IPS-18a (cell line): Measurements from ENCODE around the gene CD33.

Source experiments
- H3K27ac ChIP-seq: one replicate; pipeline ENCODE4 v1.5.1; 2013; ENCODE audit warnings: low read length
- H3K27me3 ChIP-seq: one replicate; pipeline ENCODE4 v1.6.1; 2013; ENCODE audit warnings: mild to moderate bottlenecking, low read length; ENCODE audit not compliant: control insufficient read depth, insufficient read depth
- H3K36me3 ChIP-seq: one replicate; pipeline ENCODE4 v1.6.1; 2013; ENCODE audit warnings: low read depth, low read length; ENCODE audit not compliant: control insufficient read depth
- H3K4me1 ChIP-seq: one replicate; pipeline ENCODE4 v1.6.1; 2013; ENCODE audit warnings: low read depth, low read length; ENCODE audit not compliant: control insufficient read depth
- H3K4me3 ChIP-seq: one replicate; pipeline ENCODE4 v1.5.1; 2013; ENCODE audit warnings: low read length
- H3K9ac ChIP-seq: one replicate; pipeline ENCODE4 v1.6.1; 2013; ENCODE audit warnings: mild to moderate bottlenecking, low read length, moderate library complexity
- H3K9me3 ChIP-seq: one replicate; pipeline ENCODE4 v1.6.1; 2013; ENCODE audit warnings: low read depth, low read length; ENCODE audit not compliant: control insufficient read depth

The CD33 gene

GRCh38 chr19:51250786-51251467 is 26.0 kb downstream of the CD33 start, which contains the start of gene SIGLECL1:
TSS of gene SIGLECL1 (plus strand) at chr19:51251080. CDS start at chr19:51264073, 12,993 bp downstream.
- no peak within 1 kb of the TSS for H3K27ac ChIP-seq
- H3K4me1 ChIP-seq, result peaks cover 3% of the 10 kb centered on the region
- no peak within 1 kb of the TSS for H3K9ac ChIP-seq
- no peaks in the 10 kb centered on the region for H3K36me3 ChIP-seq
- no peaks in the 10 kb centered on the region for H3K27me3 ChIP-seq
- H3K9me3 ChIP-seq, result no peaks in the 10 kb centered on the region
- no peak within 1 kb of the TSS for H3K4me3 ChIP-seq

GRCh38 chr19:51251468-51251820 is 26.6 kb downstream of the CD33 start:
- Histone ChIP-seq H3K36me3 (no peaks in the 10 kb centered on the region), H3K4me1 (no peaks in the 10 kb centered on the region), H3K27me3 (no peaks in the 10 kb centered on the region), H3K27ac (no peak overlapping the region), H3K9me3 (no peaks in the 10 kb centered on the region), H3K9ac (no peak overlapping the region), H3K4me3 (no peak overlapping the region)

GRCh38 chr19:51252306-51253079 is 27.6 kb downstream of the CD33 start:
- Histone ChIP-seq H3K4me1 (no peaks in the 10 kb centered on the region), H3K9ac (no peak overlapping the region), H3K9me3 (peaks cover under 1% of the 10 kb centered on the region), H3K4me3 (no peak overlapping the region), H3K27me3 (no peaks in the 10 kb centered on the region), H3K27ac (no peak overlapping the region), H3K36me3 (no peaks in the 10 kb centered on the region)

- peaks cover 2% of the 10 kb centered on the region for H3K9me3 ChIP-seq
- no peak overlapping the region for H3K4me3 ChIP-seq
- H3K4me1 ChIP-seq, result no peaks in the 10 kb centered on the region
- H3K36me3 ChIP-seq, result no peaks in the 10 kb centered on the region
- no peaks in the 10 kb centered on the region for H3K27me3 ChIP-seq
- no peak overlapping the region for H3K27ac ChIP-seq
- H3K9ac ChIP-seq, result no peak overlapping the region
Measured at GRCh38 chr19:51253088-51253806, 28.4 kb downstream of the CD33 start.

- peaks cover 10% of the 10 kb centered on the region for H3K4me1 ChIP-seq
- H3K27ac ChIP-seq, result no peak overlapping the region
- H3K4me3 ChIP-seq, result no peak overlapping the region
Measured at GRCh38 chr19:51256155-51256625, 31.3 kb downstream of the CD33 start.

GRCh38 chr19:51257471-51257870 is 32.6 kb downstream of the CD33 start:
- no peaks in the 10 kb centered on the region for H3K27me3 ChIP-seq
- no peaks in the 10 kb centered on the region for H3K36me3 ChIP-seq
- H3K4me3 ChIP-seq, result no peak overlapping the region
- H3K9ac ChIP-seq, result no peak overlapping the region
- peaks cover 10% of the 10 kb centered on the region for H3K4me1 ChIP-seq
- peaks cover 2% of the 10 kb centered on the region for H3K9me3 ChIP-seq
- no peak overlapping the region for H3K27ac ChIP-seq

More at GRCh38 chr19:51256155-51256625, 31.3 kb downstream of the CD33 start:
- no peaks in the 10 kb centered on the region for H3K36me3 ChIP-seq
- H3K9ac ChIP-seq, result no peak overlapping the region
- peaks cover 2% of the 10 kb centered on the region for H3K9me3 ChIP-seq
- H3K27me3 ChIP-seq, result no peaks in the 10 kb centered on the region

- no peak overlapping the region for H3K9ac ChIP-seq
- peaks cover 10% of the 10 kb centered on the region for H3K4me1 ChIP-seq
- H3K4me3 ChIP-seq, result no peak overlapping the region
- no peaks in the 10 kb centered on the region for H3K27me3 ChIP-seq
- no peaks in the 10 kb centered on the region for H3K36me3 ChIP-seq
- H3K9me3 ChIP-seq, result peaks cover 2% of the 10 kb centered on the region
- H3K27ac ChIP-seq, result no peak overlapping the region
Measured at GRCh38 chr19:51258165-51259160, 33.6 kb downstream of the CD33 start.

- Histone ChIP-seq H3K4me1 (peaks cover 10% of the 10 kb centered on the region), H3K4me3 (no peak overlapping the region), H3K27ac (no peak overlapping the region), H3K27me3 (no peaks in the 10 kb centered on the region), H3K9me3 (peaks cover 2% of the 10 kb centered on the region), H3K36me3 (no peaks in the 10 kb centered on the region), H3K9ac (no peak overlapping the region)
Measured at GRCh38 chr19:51259348-51260245, 34.7 kb downstream of the CD33 start.

- Histone ChIP-seq H3K36me3 (no peaks in the 10 kb centered on the region), H3K27ac (no peak overlapping the region), H3K4me1 (peaks cover 5% of the 10 kb centered on the region), H3K4me3 (no peak overlapping the region), H3K9me3 (no peaks in the 10 kb centered on the region), H3K9ac (no peak overlapping the region), H3K27me3 (no peaks in the 10 kb centered on the region)
Measured at GRCh38 chr19:51263808-51264207, 38.9 kb downstream of the CD33 start.

GRCh38 chr19:51271067-51271466 is 46.2 kb downstream of the CD33 start:
- Histone ChIP-seq H3K9ac (no peak overlapping the region), H3K27me3 (no peaks in the 10 kb centered on the region), H3K4me1 (no peaks in the 10 kb centered on the region), H3K4me3 (no peak overlapping the region), H3K27ac (no peak overlapping the region), H3K36me3 (no peaks in the 10 kb centered on the region), H3K9me3 (no peaks in the 10 kb centered on the region)
